Measurements from ENCODE around the gene ZNF232. TPM values are rescaled to one million over a fixed set of nuclear protein-coding genes. Genes with fewer than 3 reads are reported as not detected.

Gene ZNF232
- total and polyA plus RNA-seq, 2 of the 13 experiments (the other 11 are each of a cell fraction or from before 2014, with no cell fraction given) = 7.8 to 28.7 TPM

DNA sequence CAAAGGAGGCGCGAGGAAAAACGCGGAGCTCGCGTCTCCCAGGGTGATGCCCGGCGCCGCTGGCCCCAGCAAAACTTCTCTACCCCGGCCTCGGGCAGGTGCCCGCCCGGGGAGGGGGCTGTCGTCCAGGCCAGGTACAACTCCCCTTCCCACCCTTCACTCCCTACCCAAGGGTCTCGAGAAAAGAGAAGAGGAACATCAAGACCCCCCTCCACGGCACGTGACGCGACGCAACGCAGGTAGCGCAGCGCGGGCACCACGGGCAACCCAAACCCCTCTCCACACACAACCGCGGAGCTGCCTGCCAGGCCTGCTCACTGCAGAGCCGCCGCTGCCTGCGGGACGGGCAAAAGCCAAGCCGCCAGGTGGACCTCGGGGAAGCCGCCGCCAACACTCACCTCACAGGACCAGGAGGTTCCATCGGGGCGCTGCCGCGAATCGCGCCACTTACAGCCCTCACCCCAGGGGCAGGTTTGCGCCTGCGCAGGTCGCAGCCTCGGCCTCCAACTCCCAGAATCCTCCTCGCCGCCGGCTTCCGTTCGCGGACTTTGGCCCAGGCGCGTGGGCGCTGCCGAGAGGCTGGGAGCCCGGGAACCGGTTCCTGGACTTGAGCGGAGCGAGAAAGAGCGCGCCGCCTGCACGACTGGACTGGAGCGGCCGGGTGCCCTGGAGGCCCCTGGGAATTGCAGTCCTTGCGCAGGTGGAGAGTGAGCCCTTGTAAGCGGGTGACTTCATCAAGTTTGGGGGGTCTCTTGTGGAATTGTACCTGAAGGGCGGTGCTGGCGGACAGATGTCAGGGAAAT lies at the start of gene ZNF232 (continued):
- TF ChIP-seq, protein P1, sequence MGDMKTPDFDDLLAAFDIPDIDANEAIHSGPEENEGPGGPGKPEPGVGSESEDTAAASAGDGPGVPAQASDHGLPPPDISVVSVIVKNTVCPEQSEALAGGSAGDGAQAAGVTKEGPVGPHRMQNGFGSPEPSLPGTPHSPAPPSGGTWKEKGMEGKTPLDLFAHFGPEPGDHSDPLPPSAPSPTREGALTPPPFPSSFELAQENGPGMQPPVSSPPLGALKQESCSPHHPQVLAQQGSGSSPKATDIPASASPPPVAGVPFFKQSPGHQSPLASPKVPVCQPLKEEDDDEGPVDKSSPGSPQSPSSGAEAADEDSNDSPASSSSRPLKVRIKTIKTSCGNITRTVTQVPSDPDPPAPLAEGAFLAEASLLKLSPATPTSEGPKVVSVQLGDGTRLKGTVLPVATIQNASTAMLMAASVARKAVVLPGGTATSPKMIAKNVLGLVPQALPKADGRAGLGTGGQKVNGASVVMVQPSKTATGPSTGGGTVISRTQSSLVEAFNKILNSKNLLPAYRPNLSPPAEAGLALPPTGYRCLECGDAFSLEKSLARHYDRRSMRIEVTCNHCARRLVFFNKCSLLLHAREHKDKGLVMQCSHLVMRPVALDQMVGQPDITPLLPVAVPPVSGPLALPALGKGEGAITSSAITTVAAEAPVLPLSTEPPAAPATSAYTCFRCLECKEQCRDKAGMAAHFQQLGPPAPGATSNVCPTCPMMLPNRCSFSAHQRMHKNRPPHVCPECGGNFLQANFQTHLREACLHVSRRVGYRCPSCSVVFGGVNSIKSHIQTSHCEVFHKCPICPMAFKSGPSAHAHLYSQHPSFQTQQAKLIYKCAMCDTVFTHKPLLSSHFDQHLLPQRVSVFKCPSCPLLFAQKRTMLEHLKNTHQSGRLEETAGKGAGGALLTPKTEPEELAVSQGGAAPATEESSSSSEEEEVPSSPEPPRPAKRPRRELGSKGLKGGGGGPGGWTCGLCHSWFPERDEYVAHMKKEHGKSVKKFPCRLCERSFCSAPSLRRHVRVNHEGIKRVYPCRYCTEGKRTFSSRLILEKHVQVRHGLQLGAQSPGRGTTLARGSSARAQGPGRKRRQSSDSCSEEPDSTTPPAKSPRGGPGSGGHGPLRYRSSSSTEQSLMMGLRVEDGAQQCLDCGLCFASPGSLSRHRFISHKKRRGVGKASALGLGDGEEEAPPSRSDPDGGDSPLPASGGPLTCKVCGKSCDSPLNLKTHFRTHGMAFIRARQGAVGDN (CRISPR knock-in tag; IDR thresholded peaks at IDR 0.05) = peak; percentile 98
- TF ChIP-seq, protein P2, sequence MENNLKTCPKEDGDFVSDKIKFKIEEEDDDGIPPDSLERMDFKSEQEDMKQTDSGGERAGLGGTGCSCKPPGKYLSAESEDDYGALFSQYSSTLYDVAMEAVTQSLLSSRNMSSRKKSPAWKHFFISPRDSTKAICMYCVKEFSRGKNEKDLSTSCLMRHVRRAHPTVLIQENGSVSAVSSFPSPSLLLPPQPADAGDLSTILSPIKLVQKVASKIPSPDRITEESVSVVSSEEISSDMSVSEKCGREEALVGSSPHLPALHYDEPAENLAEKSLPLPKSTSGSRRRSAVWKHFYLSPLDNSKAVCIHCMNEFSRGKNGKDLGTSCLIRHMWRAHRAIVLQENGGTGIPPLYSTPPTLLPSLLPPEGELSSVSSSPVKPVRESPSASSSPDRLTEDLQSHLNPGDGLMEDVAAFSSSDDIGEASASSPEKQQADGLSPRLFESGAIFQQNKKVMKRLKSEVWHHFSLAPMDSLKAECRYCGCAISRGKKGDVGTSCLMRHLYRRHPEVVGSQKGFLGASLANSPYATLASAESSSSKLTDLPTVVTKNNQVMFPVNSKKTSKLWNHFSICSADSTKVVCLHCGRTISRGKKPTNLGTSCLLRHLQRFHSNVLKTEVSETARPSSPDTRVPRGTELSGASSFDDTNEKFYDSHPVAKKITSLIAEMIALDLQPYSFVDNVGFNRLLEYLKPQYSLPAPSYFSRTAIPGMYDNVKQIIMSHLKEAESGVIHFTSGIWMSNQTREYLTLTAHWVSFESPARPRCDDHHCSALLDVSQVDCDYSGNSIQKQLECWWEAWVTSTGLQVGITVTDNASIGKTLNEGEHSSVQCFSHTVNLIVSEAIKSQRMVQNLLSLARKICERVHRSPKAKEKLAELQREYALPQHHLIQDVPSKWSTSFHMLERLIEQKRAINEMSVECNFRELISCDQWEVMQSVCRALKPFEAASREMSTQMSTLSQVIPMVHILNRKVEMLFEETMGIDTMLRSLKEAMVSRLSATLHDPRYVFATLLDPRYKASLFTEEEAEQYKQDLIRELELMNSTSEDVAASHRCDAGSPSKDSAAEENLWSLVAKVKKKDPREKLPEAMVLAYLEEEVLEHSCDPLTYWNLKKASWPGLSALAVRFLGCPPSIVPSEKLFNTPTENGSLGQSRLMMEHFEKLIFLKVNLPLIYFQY (CRISPR knock-in tag; IDR thresholded peaks at IDR 0.05; ENCODE audit: borderline replicate concordance) = peak; percentile 71; the same call in 1 of the 2 replicates
- peak; percentile 61; the same call in 1 of the 2 replicates for TF ChIP-seq ZIK1 (CRISPR knock-in tag; IDR thresholded peaks at IDR 0.05; ENCODE audit: borderline replicate concordance, low read depth)
- TF ChIP-seq, protein P3, sequence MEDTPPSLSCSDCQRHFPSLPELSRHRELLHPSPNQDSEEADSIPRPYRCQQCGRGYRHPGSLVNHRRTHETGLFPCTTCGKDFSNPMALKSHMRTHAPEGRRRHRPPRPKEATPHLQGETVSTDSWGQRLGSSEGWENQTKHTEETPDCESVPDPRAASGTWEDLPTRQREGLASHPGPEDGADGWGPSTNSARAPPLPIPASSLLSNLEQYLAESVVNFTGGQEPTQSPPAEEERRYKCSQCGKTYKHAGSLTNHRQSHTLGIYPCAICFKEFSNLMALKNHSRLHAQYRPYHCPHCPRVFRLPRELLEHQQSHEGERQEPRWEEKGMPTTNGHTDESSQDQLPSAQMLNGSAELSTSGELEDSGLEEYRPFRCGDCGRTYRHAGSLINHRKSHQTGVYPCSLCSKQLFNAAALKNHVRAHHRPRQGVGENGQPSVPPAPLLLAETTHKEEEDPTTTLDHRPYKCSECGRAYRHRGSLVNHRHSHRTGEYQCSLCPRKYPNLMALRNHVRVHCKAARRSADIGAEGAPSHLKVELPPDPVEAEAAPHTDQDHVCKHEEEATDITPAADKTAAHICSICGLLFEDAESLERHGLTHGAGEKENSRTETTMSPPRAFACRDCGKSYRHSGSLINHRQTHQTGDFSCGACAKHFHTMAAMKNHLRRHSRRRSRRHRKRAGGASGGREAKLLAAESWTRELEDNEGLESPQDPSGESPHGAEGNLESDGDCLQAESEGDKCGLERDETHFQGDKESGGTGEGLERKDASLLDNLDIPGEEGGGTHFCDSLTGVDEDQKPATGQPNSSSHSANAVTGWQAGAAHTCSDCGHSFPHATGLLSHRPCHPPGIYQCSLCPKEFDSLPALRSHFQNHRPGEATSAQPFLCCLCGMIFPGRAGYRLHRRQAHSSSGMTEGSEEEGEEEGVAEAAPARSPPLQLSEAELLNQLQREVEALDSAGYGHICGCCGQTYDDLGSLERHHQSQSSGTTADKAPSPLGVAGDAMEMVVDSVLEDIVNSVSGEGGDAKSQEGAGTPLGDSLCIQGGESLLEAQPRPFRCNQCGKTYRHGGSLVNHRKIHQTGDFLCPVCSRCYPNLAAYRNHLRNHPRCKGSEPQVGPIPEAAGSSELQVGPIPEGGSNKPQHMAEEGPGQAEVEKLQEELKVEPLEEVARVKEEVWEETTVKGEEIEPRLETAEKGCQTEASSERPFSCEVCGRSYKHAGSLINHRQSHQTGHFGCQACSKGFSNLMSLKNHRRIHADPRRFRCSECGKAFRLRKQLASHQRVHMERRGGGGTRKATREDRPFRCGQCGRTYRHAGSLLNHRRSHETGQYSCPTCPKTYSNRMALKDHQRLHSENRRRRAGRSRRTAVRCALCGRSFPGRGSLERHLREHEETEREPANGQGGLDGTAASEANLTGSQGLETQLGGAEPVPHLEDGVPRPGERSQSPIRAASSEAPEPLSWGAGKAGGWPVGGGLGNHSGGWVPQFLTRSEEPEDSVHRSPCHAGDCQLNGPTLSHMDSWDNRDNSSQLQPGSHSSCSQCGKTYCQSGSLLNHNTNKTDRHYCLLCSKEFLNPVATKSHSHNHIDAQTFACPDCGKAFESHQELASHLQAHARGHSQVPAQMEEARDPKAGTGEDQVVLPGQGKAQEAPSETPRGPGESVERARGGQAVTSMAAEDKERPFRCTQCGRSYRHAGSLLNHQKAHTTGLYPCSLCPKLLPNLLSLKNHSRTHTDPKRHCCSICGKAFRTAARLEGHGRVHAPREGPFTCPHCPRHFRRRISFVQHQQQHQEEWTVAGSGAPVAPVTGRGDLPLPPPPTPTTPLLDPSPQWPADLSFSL (CRISPR knock-in tag; IDR thresholded peaks at IDR 0.05) = no peak
- peak; percentile 90; the same call in 1 of the 2 replicates for TF ChIP-seq ZBTB42 (CRISPR knock-in tag; IDR thresholded peaks at IDR 0.05)
- 0 out of 2 replicates have a peak, but pooled peaks have one; percentile 29 for TF ChIP-seq RCOR2 (CRISPR knock-in tag; IDR thresholded peaks at IDR 0.05)
- no peak for TF ChIP-seq AGO2 (optimal IDR thresholded peaks at IDR 0.05; ENCODE audit: low read depth, low read length)
- peak; percentile 52 for TF ChIP-seq IKZF4 (CRISPR knock-in tag; IDR thresholded peaks at IDR 0.05; ENCODE audit: borderline replicate concordance, low read depth, not compliant biosample characterization)
- TF ChIP-seq ZNF558 (CRISPR knock-in tag; IDR thresholded peaks at IDR 0.05; ENCODE audit: borderline replicate concordance) = 0 out of 2 replicates have a peak, but pooled peaks have one; percentile 53
- peak; percentile 77; the same call in 1 of the 2 replicates for TF ChIP-seq ATF7-NPFF (CRISPR knock-in tag; IDR thresholded peaks at IDR 0.05; ENCODE audit: low read depth)
